ENCODE measurements around the gene SLC25A21.
"Not testable (repeated sequence)": the region's sequence is repeated elsewhere in the genome, so short reads cannot be mapped to it uniquely, and the experiment has no call there.

The SLC25A21 gene

DNA sequence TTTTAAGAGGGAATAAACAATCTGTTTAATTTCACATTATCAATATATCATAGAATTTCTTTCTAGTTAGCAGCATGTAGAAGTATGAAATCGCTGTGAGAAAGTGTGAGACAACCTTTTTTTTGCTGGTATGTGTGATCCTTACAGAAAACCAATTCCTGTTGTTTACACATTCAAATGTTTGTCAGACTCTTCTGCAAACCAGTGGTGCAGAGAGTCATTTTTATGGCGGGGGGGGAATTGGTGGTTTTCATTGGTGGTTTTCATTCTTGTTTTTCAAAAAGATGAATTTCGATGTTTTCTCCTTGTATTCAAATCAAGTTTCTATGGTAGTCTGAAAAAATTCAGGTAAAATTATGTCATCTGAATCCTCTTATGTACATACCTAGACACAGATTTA, 57.8 kb downstream of the SLC25A21 start:
- no peak overlapping the region for H3K4me3 ChIP-seq (ENCODE audit: low read length)
- no peak for DNase-seq (ENCODE audit: low read depth, low spot score)

GRCh38 chr14:37114002-37114401, 58.4 kb downstream of the SLC25A21 start:
- DNase-seq (ENCODE audit: low read depth, low spot score): no peak
- H3K4me3 ChIP-seq (ENCODE audit: low read length): no peak overlapping the region

GRCh38 chr14:37098132-37098531, 74.3 kb downstream of the SLC25A21 start:
- no peak overlapping the region for H3K4me3 ChIP-seq (ENCODE audit: low read length)
- no peak for DNase-seq (ENCODE audit: low read depth, low spot score)

GRCh38 chr14:37094502-37094901, 77.9 kb downstream of the SLC25A21 start:
- H3K4me3 ChIP-seq (ENCODE audit: low read length): no peak overlapping the region
- DNase-seq (ENCODE audit: low read depth, low spot score): no peak

DNA sequence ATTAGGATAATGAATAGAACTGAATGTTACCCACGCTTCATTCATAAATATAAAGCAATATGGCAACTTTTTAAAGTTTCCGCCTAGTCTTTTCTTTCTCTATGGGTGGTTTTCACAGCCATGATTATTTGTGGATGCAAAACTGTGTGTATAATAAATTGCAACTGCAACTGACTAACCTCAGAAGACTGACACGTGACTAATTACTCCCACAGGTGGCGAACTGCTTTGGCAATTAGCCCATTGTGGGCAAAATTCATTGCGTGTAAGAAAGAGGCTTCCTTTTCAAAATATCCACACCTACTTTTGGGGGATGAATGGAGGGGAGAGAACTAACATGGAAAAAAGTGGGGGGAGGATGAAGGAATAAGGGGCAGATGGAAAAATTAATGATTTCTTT, 79.0 kb downstream of the SLC25A21 start:
- DNase-seq (ENCODE audit: low read depth, low spot score): no peak
- no peak overlapping the region for H3K4me3 ChIP-seq (ENCODE audit: low read length)

GRCh38 chr14:37091651-37092050, 80.8 kb downstream of the SLC25A21 start:
- H3K4me3 ChIP-seq (ENCODE audit: low read length): no peak overlapping the region
- DNase-seq (ENCODE audit: low read depth, low spot score): no peak

GRCh38 chr14:37090026-37090425, 82.4 kb downstream of the SLC25A21 start:
- DNase-seq (ENCODE audit: low read depth, low spot score): no peak
- no peak overlapping the region for H3K4me3 ChIP-seq (ENCODE audit: low read length)

GRCh38 chr14:37089410-37089809, 83.0 kb downstream of the SLC25A21 start:
- no peak overlapping the region for H3K4me3 ChIP-seq (ENCODE audit: low read length)
- no peak for DNase-seq (ENCODE audit: low read depth, low spot score)

DNA sequence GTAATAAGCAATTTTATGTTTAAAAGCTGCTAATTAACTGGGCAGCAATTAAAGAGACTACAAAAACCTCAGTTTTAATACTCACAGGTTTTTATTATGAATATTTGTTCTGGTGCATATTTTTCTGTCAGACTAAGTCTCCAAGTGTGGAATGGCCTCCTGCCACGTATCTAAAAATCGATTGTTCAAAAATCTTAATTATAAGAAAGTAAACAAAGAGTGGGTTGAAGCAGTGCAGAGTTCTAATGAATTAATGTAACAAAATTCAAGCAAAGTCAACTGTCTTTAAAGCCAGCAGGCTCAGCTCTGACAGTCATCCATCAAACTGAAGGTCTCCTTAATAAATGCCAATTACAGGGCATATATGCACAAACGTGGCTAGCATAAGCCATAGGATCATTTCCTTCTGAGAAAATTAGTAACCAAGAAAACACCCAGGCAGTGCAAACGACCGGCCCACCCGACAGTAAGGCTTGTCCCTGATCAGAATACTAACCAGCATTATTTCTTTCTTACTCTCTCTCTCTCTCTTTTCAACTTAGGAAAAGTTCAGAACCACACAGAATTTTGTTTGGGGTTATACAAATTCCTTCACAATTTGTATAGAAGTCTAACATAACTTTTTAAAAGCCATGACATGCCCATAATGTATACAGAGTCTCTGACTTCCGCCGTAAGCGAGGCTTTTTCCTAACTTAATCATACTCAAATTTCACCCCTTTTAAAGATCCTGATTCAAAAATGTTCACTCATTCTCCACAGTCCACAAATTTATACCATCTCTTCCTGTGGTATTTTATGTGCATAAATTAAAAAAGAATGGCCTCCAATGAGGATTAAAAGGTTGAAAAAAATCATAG, 83.8 kb downstream of the SLC25A21 start:
- no peak for DNase-seq (ENCODE audit: low read depth, low spot score)
- no peak overlapping the region for H3K4me3 ChIP-seq (ENCODE audit: low read length)

GRCh38 chr14:37087520-37087919, 84.9 kb downstream of the SLC25A21 start:
- no peak for DNase-seq (ENCODE audit: low read depth, low spot score)

DNA sequence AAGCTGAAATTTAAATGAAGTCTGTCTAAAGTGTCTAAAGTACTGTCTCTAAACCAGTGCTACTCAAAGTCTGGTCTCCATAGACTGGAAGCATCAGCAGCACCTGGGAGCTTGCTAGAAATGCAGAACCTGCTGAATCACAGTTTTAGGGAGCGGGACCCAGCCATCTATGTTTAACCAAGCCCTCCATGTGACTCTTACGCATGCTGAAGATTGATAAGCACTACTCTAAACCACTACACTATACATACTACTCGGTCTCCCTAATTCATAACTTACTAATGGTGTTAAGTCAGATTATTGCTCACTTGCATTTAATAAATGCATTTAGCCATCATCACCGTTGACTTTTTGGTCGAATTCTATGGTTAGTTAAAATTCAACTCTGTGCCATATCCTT, 88.8 kb downstream of the SLC25A21 start:
- no peak overlapping the region for H3K4me3 ChIP-seq (ENCODE audit: low read length)
- no peak for DNase-seq (ENCODE audit: low read depth, low spot score)

More at GRCh38 chr14:37087520-37087919, 84.9 kb downstream of the SLC25A21 start:
- no peak overlapping the region for H3K4me3 ChIP-seq (ENCODE audit: low read length)

DNA sequence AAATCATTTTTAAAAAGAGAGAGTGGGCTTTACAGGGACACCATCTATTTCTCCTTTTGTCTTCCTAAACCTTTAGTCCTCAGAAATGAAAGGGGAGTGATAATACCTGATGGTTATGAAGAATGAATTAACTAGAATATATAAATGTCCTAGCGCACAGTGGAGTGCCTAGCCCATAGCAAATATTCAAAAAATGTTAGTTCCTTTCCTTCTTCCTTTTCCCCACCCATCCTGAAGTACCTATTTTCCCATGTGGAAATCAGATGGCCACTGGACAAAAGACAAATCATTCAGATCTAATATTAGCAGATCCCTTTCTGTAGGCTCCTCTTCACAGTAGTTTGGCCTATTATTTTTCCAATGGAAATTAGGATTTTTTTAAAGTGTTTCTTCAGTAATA, 90.0 kb downstream of the SLC25A21 start:
- DNase-seq (ENCODE audit: low read depth, low spot score): no peak
- H3K4me3 ChIP-seq (ENCODE audit: low read length): no peak overlapping the region

- H3K4me3 ChIP-seq (ENCODE audit: low read length): no peak overlapping the region
- DNase-seq (ENCODE audit: low read depth, low spot score): no peak
Measured at GRCh38 chr14:37081856-37082255, 90.5 kb downstream of the SLC25A21 start.

DNA sequence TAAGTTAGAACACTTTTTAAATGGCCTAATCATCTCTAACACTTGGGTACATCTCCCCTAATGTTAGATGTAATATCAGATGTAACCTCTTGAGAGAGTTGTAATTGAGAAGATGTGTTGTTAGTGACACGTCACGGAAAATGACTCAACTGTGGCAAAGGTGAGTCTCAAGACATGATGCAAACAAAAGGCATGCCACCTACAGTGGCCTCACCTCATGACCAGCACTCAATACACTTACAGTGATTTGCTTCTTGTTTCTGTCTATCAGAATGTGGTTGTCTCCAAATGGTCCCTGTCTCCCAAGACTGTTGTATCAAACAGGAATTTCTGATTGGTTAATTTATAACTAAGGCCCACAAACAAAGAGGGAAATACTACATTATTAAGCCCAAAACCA, 91.2 kb downstream of the SLC25A21 start:
- no peak overlapping the region for H3K4me3 ChIP-seq (ENCODE audit: low read length)
- DNase-seq (ENCODE audit: low read depth, low spot score): no peak

- no peak overlapping the region for H3K4me3 ChIP-seq (ENCODE audit: low read length)
- DNase-seq (ENCODE audit: low read depth, low spot score): no peak
Measured at GRCh38 chr14:37078131-37078530, 94.3 kb downstream of the SLC25A21 start.

DNA sequence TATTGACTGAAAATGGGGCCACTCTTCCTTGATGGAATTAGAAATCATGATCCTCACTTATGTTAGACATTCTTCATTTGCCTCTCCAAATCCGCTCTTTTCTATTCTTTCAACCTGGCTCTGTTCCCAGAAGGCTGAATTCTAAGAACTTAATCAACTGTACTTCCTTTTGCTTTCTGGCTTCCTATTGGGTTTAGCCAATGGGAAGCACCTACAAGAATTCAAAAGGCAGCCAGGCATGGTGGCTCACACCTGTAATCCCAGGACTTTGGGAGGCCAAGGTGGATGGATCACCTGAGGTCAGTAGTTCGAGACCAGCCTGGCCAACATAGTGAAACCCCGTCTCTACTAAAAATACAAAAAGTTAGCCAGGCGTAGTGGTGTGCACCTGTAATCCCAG, 98.1 kb downstream of the SLC25A21 start:
- not testable (repeated sequence) for DNase-seq (ENCODE audit: low read depth, low spot score)

GRCh38 chr14:37063467-37064240, 108.8 kb downstream of the SLC25A21 start:
- no peak overlapping the region for H3K4me3 ChIP-seq (ENCODE audit: low read length)
- DNase-seq (ENCODE audit: low read depth, low spot score): no peak

More for the DNA sequence above, 98.1 kb downstream of the SLC25A21 start:
- H3K4me3 ChIP-seq (ENCODE audit: low read length): not testable (repeated sequence)

DNA sequence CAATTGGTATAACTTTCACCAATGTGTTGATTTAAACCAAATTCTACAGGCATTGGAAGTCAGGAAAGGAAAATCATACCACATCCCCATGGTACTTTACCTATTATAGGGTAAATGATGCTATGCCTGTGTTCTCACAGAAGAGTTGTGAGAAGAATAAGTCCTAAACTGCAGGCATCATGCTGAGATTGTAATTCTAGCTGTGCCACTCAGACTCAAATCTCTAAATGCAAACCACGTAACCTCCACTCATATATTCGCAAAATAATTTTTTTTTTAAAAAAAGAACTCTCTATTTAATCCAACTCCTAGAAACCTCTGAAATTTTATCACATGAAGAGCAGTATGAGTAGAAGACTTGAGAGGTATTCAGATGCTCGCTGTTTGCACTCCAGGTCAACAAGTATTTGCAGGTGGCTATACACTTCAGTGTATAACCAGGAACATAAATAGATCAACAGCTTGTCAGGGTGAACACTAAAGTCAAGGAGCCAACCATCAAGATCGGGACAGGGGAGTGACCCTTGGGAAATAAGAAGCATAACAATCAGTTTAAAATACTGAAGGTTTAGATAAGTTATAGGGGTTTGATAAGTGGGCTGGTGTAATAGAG, 110.1 kb downstream of the SLC25A21 start:
- H3K4me3 ChIP-seq (ENCODE audit: low read length): no peak overlapping the region
- DNase-seq (ENCODE audit: low read depth, low spot score): no peak

DNA sequence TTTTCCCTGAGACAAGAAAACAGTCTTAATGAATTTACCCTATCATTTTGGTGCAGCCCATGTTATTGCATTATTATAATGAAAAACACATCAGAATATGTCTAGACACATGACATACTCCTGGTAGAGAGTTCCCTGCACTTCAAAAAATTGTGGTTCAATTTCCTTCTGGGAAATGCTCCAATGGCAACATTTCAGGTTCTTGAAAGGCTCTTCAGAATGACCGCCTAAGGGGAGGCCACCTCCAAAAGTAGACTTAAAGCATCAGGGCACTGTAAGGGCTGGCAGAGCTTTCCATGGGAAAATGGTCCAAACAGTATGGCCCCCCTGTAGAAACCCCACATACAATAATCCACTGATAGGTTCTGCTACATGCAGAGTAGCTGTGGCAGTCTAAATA, 110.7 kb downstream of the SLC25A21 start:
- DNase-seq (ENCODE audit: low read depth, low spot score): no peak
- no peak overlapping the region for H3K4me3 ChIP-seq (ENCODE audit: low read length)

Measured in Jurkat, Clone E6-1 (cell line).